ENCODE data around the gene CSAD. TPM values are rescaled to one million over a fixed set of nuclear protein-coding genes. Genes with fewer than 3 reads are reported as not detected.
"Not testable (repeated sequence)": the region's sequence is repeated elsewhere in the genome, so short reads cannot be mapped to it uniquely, and the experiment has no call there.

CSAD gene
- total RNA-seq, 2 donors from 2014 or later: 29.8 to 43.5 TPM

GRCh38 chr12:53113136-53113705 is 67.5 kb downstream of the CSAD start:
- Mint-ChIP-seq H3K4me3 (no peak overlapping the region), H3K9me3 (no peaks in the 10 kb centered on the region), H3K27me3 (no peaks in the 10 kb centered on the region), H3K36me3 (ENCODE audit: low read depth) (no peaks in the 10 kb centered on the region), H3K4me1 (no peaks in the 10 kb centered on the region), H3K27ac (no peak overlapping the region)
- ATAC-seq (replicated peaks): no peak

- H3K36me3 Mint-ChIP-seq (ENCODE audit: low read depth); H3K9me3 Mint-ChIP-seq; H3K27ac Mint-ChIP-seq; H3K4me3 Mint-ChIP-seq; H3K4me1 Mint-ChIP-seq; H3K27me3 Mint-ChIP-seq; ATAC-seq (replicated peaks): not testable (repeated sequence)
Observed at GRCh38 chr12:53112431-53112830, 68.3 kb downstream of the CSAD start.

Other genes starting within 250 kb of the CSAD start
- 1 to 10 TPM; 3.4 to 4.8 TPM for gene KRT18, start 231.8 kb downstream of the CSAD start, total RNA-seq
- gene EIF4B, start 174.5 kb downstream of the CSAD start, total RNA-seq: 100 to 1,000 TPM; 536 to 964 TPM
- 1 to 10 TPM in 1 of 2 donors, under 1 TPM in 1; 0.69 to 4.6 TPM for gene TNS2, start 130.9 kb downstream of the CSAD start, total RNA-seq
- 10 to 100 TPM; 25.4 to 28.8 TPM for gene SPRYD3, start 101.5 kb downstream of the CSAD start, total RNA-seq
- gene IGFBP6, start 83.3 kb downstream of the CSAD start, total RNA-seq: 1 to 10 TPM in 1 of 2 donors, under 1 TPM in 1; 0.45 to 6.0 TPM
- gene SOAT2, start 77.4 kb downstream of the CSAD start, total RNA-seq: 1 to 10 TPM in 1 of 2 donors, under 1 TPM in 1; 0.28 to 1.1 TPM
- gene ZNF740, start 203 bp downstream of the CSAD start, total RNA-seq: 10 to 100 TPM; 41.8 to 42.3 TPM
- 100 to 1,000 TPM; 183 to 187 TPM for gene ITGB7, start 26.3 kb upstream of the CSAD start, total RNA-seq
- 10 to 100 TPM; 28.5 to 58.3 TPM for gene RARG, start 51.3 kb upstream of the CSAD start, total RNA-seq
- gene ESPL1, start 87.4 kb upstream of the CSAD start, total RNA-seq: 10 to 100 TPM; 80.1 to 92.1 TPM
- 100 to 1,000 TPM; 250 to 347 TPM for gene PFDN5, start 114.6 kb upstream of the CSAD start, total RNA-seq
- 10 to 100 TPM; 48.7 to 76.5 TPM for gene MYG1, start 118.8 kb upstream of the CSAD start, total RNA-seq
- gene AAAS, start 140.7 kb upstream of the CSAD start, total RNA-seq: 10 to 100 TPM; 42.3 to 44.8 TPM
- not detected for gene SP7, start 155.4 kb upstream of the CSAD start, total RNA-seq
- gene SP1, start 199.3 kb upstream of the CSAD start, total RNA-seq: 10 to 100 TPM; 80.9 to 91.5 TPM
- gene AMHR2, start 242.9 kb upstream of the CSAD start, total RNA-seq: not detected

Data from activated T-helper 17 cell treated with anti-CD3 and anti-CD28 coated beads, Interleukin-2, amount 50 U/mL, for 72 hours (primary cell).